GM15510 (cell line): ENCODE results near the gene ME3.

Experiments used
- POLR2A ChIP-seq: IDR thresholded peaks from 3 replicates; pipeline ENCODE4 v1.6.1; 2011; ENCODE audit warnings: borderline replicate concordance; ENCODE audit not compliant: insufficient read length; ENCODE audit errors: extremely low read depth

ME3 gene

GRCh38 chr11:86558841-86559240 is 113.6 kb downstream of the ME3 start:
- TF ChIP-seq POLR2A = no peak

- TF ChIP-seq POLR2A = no peak
Observed at GRCh38 chr11:86558207-86558606, 114.2 kb downstream of the ME3 start.

- no peak for TF ChIP-seq POLR2A
Observed at GRCh38 chr11:86555866-86556265, 116.5 kb downstream of the ME3 start.

- no peak for TF ChIP-seq POLR2A
Observed at GRCh38 chr11:86555401-86555800, 117.0 kb downstream of the ME3 start.

- TF ChIP-seq POLR2A = no peak
Observed at GRCh38 chr11:86553265-86553664, 119.2 kb downstream of the ME3 start.

- no peak for TF ChIP-seq POLR2A
Observed at GRCh38 chr11:86551288-86552092, 120.9 kb downstream of the ME3 start.

- TF ChIP-seq POLR2A = no peak
Observed at GRCh38 chr11:86550757-86551156, 121.7 kb downstream of the ME3 start.

- no peak for TF ChIP-seq POLR2A
Observed at GRCh38 chr11:86548271-86548917, 124.0 kb downstream of the ME3 start.

- TF ChIP-seq POLR2A = no peak
Observed at GRCh38 chr11:86547727-86548126, 124.7 kb downstream of the ME3 start.

- TF ChIP-seq POLR2A = no peak
Observed at GRCh38 chr11:86538223-86538548, 134.2 kb downstream of the ME3 start.

- no peak for TF ChIP-seq POLR2A
Observed at GRCh38 chr11:86537541-86538222, 134.7 kb downstream of the ME3 start.

GRCh38 chr11:86535773-86536172 is 136.6 kb downstream of the ME3 start:
- no peak for TF ChIP-seq POLR2A

- no peak for TF ChIP-seq POLR2A
Observed at GRCh38 chr11:86524620-86525352, 147.6 kb downstream of the ME3 start.

- no peak for TF ChIP-seq POLR2A
Observed at GRCh38 chr11:86523738-86524619, 148.4 kb downstream of the ME3 start.
